ENCODE measurements around the gene GNL2. TPM values are rescaled to one million over a fixed set of nuclear protein-coding genes. Genes with fewer than 3 reads are reported as not detected.
"Not testable (repeated sequence)": the region's sequence is repeated elsewhere in the genome, so short reads cannot be mapped to it uniquely, and the experiment has no call there.

Gene GNL2
- total RNA-seq, 2 donors from 2014 or later: 69.8 to 90.5 TPM

DNA sequence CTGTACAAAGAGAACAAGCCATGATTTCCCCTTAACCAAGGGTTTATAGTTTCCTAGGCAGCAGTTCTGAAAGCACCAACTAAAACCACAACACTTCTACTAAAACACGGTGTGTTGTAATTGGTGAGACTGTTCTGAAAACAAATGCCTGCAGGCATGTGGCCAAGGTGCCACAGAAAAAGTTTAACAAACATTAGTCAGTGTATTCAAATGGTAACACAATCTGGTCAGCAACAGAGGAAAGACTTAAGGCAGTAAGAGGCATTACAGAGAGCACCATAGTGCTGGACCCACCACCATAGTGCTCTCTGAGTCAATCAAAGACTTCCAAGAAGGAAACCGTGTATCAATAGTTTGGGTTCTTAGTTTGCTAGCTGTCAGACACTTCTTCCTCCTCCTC is 58.4 kb downstream of the GNL2 start:
- Mint-ChIP-seq H3K36me3 (peaks cover 30% of the 10 kb centered on the region), H3K27me3 (no peaks in the 10 kb centered on the region), H3K4me3 (no peak overlapping the region), H3K4me1 (ENCODE audit: low read depth in 2 of 2) (peaks cover 20 to 30% of the 10 kb centered on the region in 2 donors), H3K9me3 (no peaks in the 10 kb centered on the region), H3K27ac (peak overlapping the region; percentile 36 to 52)
- DNase-seq (ENCODE audit: low spot score) (no peak), ATAC-seq (peak; percentile 36 to 84)

GRCh38 chr1:37533317-37534093 is 62.2 kb downstream of the GNL2 start:
- DNase-seq (ENCODE audit: low spot score) (no peak), ATAC-seq (no peak)
- Mint-ChIP-seq H3K36me3 (peaks cover 20% of the 10 kb centered on the region), H3K27ac (peak overlapping the region in 1 of 2 donors; percentile 77), H3K4me1 (ENCODE audit: low read depth in 2 of 2) (peaks cover 16 to 30% of the 10 kb centered on the region in 2 donors), H3K4me3 (no peak overlapping the region), H3K27me3 (no peaks in the 10 kb centered on the region), H3K9me3 (no peaks in the 10 kb centered on the region)

DNA sequence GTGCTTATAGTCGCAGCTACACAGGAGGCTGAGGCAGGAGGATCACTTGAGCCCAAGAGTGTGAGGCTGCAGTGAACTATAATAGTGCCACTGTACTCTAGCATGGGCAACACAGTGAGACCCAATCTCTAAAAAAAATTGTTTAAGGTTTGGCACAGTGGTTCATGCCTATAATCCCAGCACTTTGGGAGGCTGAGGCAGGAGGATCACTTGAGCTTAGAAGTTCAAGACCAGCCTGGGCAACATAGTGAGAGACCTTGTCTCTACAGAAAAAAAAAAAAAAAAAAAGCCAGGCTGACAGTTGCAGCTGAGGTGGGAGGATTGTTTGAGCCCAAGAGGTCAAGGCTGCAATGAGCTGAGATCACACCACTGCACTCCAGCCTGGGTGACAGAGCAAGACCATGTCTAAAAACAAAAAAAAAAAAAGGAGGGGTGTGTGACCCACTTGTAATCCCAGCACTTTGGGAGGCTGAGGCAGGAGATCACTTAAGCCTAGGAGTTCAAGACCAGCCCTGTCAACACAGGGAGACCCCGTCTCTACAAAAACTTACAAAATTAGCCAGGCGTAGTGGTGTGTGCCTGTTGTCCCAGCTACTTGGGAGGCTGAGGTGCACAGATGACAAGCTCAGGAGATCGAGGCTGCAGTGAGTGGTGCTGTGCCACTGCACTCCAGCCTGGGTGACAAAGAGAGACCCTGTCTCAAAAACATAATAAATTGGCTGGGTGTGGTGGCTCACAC is 63.1 kb downstream of the GNL2 start:
- ATAC-seq; H3K9me3 Mint-ChIP-seq; H3K27me3 Mint-ChIP-seq; H3K4me3 Mint-ChIP-seq; DNase-seq (ENCODE audit: low spot score); H3K27ac Mint-ChIP-seq: not testable (repeated sequence)
- peaks cover 13% of the 10 kb centered on the region for H3K36me3 Mint-ChIP-seq
- peaks cover 11 to 24% of the 10 kb centered on the region in 2 donors for H3K4me1 Mint-ChIP-seq (ENCODE audit: low read depth in 2 of 2)

DNA sequence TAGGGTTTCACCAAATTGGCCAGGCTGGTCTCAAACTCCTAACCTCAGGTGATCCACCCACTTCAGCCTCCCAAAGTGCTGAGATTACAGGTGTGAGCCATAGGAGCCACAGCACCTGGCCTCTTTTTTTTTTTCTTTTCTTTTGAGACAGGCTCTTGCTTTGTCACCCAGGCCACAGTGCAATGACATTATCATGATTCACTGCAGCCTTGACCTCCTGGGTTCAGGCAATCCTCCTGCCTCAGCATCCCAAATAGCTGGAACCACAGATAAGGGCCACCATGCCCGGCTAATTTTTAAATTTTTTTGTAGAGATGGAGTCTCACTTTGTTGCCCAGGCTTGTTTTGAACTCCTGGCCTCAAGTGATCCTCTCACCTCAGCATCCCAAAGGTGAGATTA is 65.8 kb downstream of the GNL2 start:
- not testable (repeated sequence) for H3K9me3 Mint-ChIP-seq; ATAC-seq; H3K27ac Mint-ChIP-seq; H3K4me3 Mint-ChIP-seq; H3K36me3 Mint-ChIP-seq; H3K4me1 Mint-ChIP-seq (ENCODE audit: low read depth in 2 of 2); DNase-seq (ENCODE audit: low spot score); H3K27me3 Mint-ChIP-seq

DNA sequence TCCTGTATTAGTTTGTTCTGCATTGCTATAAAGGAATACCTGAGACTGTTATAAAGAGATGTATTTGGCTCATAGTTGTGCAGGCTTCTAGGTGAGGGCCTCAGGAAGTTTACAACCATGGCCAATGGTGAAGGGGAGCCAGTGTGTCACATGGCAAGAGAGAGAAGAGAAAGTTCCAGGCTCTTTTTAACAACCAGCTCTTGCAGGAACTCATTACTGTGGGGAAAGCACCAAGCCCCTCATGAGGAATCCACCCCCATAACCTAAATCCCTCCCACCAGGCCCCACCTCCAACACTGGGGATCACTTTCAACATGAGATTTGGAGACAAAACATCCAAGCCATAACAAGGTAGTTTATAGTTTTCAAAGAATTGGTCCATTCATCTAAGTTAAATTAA is 76.1 kb downstream of the GNL2 start:
- peaks cover 20 to 23% of the 10 kb centered on the region in 2 donors for H3K4me1 Mint-ChIP-seq (ENCODE audit: low read depth in 2 of 2)
- no peaks in the 10 kb centered on the region for H3K9me3 Mint-ChIP-seq
- H3K27ac Mint-ChIP-seq: peak overlapping the region; percentile 60 to 75
- no peak for DNase-seq (ENCODE audit: low spot score)
- H3K36me3 Mint-ChIP-seq: no peaks in the 10 kb centered on the region
- no peaks in the 10 kb centered on the region for H3K27me3 Mint-ChIP-seq
- peak in 1 of 2 donors; percentile 6 for ATAC-seq
- peak overlapping the region; percentile 85 for H3K4me3 Mint-ChIP-seq

- DNase-seq (ENCODE audit: low spot score): peak; percentile 63
- not testable (repeated sequence) for H3K36me3 Mint-ChIP-seq, ATAC-seq, H3K9me3 Mint-ChIP-seq, H3K27me3 Mint-ChIP-seq
- H3K4me1 Mint-ChIP-seq (ENCODE audit: low read depth in 2 of 2): peaks cover 22 to 25% of the 10 kb centered on the region in 2 donors
- H3K4me3 Mint-ChIP-seq: peak overlapping the region; percentile 85
- peak overlapping the region; percentile 60 to 75 for H3K27ac Mint-ChIP-seq
Observed at GRCh38 chr1:37518929-37519328, 76.8 kb downstream of the GNL2 start.

DNA sequence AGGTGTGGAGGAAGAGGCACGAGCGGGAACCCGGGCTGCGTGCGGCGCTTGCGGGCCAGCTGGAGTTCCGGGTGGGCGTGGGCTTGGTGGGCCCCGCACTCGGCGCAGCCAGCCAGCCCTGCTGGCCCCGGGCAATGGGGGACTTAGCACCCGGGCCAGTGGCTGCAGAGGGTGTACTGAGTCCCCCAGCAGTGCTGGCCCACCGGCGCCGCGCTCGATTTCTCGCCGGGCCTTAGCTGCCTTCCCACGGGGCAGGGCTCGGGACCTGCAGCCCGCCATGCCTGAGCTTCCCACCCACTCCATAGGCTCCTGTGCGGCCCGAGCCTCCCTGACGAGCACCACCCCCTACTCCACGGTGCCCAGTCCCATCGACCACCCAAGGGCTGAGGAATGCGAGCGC is 77.5 kb downstream of the GNL2 start:
- H3K9me3 Mint-ChIP-seq; H3K36me3 Mint-ChIP-seq; DNase-seq (ENCODE audit: low spot score); ATAC-seq; H3K27me3 Mint-ChIP-seq; H3K4me3 Mint-ChIP-seq; H3K27ac Mint-ChIP-seq: not testable (repeated sequence)
- peaks cover 29 to 30% of the 10 kb centered on the region in 2 donors for H3K4me1 Mint-ChIP-seq (ENCODE audit: low read depth in 2 of 2)

DNA sequence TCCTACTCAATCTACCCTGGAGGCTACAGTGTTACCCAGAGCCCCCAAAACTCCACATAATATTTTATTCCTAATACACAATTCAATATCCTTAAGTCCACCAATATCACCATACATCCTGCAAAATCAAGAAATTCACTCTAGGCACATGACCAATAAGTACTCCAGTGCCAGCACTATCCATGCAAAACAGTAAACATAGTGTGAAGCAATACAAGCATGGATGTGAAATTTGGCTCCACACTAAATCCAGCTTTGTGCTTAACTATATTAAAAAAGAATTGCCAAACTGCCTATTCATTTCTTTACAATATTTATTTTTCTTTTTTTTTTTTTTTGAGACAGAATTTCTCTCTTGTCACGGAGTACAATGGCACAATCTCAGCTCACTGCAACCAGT is 78.2 kb downstream of the GNL2 start:
- H3K9me3 Mint-ChIP-seq: no peaks in the 10 kb centered on the region
- peaks cover 31 to 35% of the 10 kb centered on the region in 2 donors for H3K4me1 Mint-ChIP-seq (ENCODE audit: low read depth in 2 of 2)
- ATAC-seq: no peak
- H3K4me3 Mint-ChIP-seq: no peak overlapping the region
- peak overlapping the region in 1 of 2 donors; percentile 58 for H3K27ac Mint-ChIP-seq
- peaks cover 5% of the 10 kb centered on the region for H3K36me3 Mint-ChIP-seq
- DNase-seq (ENCODE audit: low spot score): no peak
- H3K27me3 Mint-ChIP-seq: no peaks in the 10 kb centered on the region

Other genes starting within 250 kb of the GNL2 start
- gene ZC3H12A, start 121.4 kb downstream of the GNL2 start, total RNA-seq: 100 to 1,000 TPM; 109 to 198 TPM
- gene MEAF6, start 81.2 kb downstream of the GNL2 start, total RNA-seq: 10 to 100 TPM; 49.2 to 53.2 TPM
- 10 to 100 TPM; 31.4 to 35.8 TPM for gene SNIP1, start 41.6 kb downstream of the GNL2 start, total RNA-seq
- gene DNALI1, start 39.0 kb downstream of the GNL2 start, total RNA-seq: not detected
- not detected for gene RSPO1, start 39.0 kb upstream of the GNL2 start, total RNA-seq
- gene CDCA8, start 96.6 kb upstream of the GNL2 start, total RNA-seq: 10 to 100 TPM; 29.8 to 60.4 TPM
- gene EPHA10, start 169.2 kb upstream of the GNL2 start, total RNA-seq: not detected
- gene MANEAL, start 197.9 kb upstream of the GNL2 start, total RNA-seq: 1 to 10 TPM; 2.8 to 9.0 TPM
- gene C1orf122, start 211.9 kb upstream of the GNL2 start, total RNA-seq: 10 to 100 TPM; 29.2 to 33.3 TPM
- gene YRDC, start 212.3 kb upstream of the GNL2 start, total RNA-seq: 10 to 100 TPM; 72.0 to 82.9 TPM

Measured in natural killer cell treated with Interleukin-12 subunit alpha and Interleukin-12 subunit beta and Interleukin-15 and Interleukin-18, amount 100 ng/mL, for 72 hours (primary cell).